HG03064 (cell line): Measurements from ENCODE around the gene ARHGEF39.
A peak's percentile ranks its signal among the peaks of the same experiment; 100 is the strongest.

ENCODE experiments used
- ATAC-seq: cut with Tn5 transposase; IDR thresholded peaks from one replicate; pipeline ENCODE4 v1.9.1; 2021; ENCODE audit warnings: low read depth; ENCODE audit not compliant: unreplicated experiment

Gene ARHGEF39, protein sequence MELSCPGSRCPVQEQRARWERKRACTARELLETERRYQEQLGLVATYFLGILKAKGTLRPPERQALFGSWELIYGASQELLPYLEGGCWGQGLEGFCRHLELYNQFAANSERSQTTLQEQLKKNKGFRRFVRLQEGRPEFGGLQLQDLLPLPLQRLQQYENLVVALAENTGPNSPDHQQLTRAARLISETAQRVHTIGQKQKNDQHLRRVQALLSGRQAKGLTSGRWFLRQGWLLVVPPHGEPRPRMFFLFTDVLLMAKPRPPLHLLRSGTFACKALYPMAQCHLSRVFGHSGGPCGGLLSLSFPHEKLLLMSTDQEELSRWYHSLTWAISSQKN

DNA sequence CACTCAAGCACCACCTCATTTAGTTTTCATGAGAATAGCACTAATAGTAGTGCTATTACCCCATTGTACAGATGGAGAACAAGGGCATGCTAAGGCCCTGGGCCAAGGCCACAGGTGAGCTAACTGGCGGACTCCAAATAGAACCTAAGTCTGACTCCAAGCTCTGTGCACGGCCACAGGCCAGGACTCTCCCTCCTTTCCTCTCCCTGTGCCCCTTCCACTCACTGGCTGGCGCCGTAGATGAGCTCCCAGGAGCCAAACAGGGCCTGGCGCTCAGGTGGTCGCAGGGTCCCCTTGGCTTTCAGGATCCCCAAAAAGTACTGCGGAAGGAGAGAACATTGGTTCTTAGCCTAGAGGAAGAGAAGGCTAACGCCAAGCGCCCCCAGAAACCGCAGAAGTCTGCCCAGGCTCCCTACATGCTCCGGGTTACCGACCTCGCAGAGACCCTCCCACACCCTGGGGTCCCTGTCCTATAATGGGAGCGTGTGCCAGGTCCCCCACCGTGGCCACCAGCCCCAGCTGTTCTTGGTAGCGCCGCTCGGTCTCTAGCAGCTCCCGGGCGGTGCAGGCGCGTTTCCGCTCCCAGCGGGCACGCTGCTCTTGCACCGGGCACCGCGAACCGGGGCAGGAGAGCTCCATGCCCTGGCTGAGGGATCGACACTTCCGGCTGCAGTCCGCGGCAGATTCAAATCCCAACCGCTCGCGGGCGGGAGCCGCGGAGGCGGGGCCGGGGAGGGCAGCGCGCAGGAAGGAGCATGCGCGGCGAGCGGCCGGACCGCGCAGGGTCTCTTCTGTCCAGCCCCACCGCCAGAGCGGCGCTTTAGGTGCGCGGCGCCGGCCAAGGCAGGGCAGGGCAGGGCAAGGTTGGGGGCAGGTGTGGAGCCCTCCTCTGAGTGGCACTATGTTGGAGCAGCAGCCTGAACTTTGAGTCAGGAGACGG, at the start of gene ARHGEF39:
Gene ARHGEF39, minus strand, starts transcription at position 665 of the 940 bp plus-strand sequence. Its CDS starts 26 bp downstream, at position 639.
- peak; percentile 45 for ATAC-seq

DNA sequence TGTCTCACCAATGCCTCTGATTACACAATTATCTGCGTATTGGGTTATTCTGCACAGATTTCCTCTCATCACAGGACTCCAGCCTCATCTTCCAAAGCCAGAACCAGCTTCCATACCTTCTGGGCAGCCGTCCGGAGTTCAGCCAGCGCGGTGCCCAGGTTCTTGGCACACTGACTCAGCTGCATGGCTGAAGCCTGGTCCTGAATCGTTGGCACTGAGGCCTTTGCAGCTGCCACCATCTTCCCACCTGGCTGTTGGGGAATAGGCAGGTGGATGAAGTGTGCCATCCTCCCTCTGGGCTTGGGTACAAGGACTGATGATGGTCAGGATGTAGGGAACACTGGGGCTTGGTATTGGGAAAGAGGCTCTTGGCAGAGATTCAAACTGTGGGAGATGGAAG, 49.1 kb upstream of the ARHGEF39 start:
- ATAC-seq, result no peak

DNA sequence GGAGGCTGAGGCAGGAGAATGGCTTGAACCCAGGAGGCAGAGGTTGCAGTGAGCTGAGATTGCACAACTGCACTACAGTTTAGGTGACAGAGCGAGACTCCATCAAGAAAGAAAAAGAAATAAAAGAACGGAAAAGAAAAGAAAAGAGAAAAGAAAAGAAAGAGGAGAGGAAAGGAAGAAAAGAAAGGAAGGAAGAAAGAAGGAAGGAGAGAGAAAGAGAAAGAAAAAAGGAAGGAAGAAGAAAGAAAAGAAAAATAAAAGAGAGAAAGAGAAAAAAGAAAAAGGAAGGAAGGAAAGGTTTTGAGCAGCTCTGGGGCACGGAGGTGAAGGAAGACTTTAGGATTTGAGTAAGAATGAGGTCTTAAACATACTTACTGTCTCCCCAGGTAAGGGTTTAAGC, 48.6 kb upstream of the ARHGEF39 start:
- no peak for ATAC-seq

DNA sequence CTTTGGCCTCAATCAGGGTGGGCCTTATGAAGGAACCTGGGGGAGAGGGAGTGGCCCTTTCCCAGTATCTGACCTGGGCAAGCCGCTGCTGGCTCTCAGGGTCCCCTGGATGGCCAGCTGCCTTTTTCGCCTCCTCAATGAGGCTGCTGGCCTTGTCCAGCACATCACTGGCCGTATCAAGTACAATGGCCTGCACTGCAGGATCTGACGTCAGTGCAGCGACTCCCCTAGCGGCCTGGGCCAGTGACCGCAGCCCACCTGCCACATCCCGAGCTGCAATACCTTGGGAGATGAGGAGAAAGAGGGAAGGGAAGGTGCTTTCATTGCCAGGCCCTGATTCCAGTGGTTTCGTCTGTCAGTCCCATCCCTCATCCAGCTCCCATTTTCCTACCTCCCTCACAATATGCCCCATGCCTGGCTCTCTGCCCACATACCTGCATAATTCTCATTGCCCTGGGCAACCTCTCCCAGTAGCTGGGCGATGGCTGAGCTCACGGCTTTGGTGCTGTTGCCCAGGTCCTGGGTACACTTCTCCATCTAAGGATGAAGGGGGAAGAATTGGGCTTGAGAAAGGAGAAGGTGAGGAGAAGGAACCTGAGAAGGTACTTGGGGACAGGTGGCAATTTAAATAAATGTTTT, 47.9 kb upstream of the ARHGEF39 start:
- no peak for ATAC-seq

DNA sequence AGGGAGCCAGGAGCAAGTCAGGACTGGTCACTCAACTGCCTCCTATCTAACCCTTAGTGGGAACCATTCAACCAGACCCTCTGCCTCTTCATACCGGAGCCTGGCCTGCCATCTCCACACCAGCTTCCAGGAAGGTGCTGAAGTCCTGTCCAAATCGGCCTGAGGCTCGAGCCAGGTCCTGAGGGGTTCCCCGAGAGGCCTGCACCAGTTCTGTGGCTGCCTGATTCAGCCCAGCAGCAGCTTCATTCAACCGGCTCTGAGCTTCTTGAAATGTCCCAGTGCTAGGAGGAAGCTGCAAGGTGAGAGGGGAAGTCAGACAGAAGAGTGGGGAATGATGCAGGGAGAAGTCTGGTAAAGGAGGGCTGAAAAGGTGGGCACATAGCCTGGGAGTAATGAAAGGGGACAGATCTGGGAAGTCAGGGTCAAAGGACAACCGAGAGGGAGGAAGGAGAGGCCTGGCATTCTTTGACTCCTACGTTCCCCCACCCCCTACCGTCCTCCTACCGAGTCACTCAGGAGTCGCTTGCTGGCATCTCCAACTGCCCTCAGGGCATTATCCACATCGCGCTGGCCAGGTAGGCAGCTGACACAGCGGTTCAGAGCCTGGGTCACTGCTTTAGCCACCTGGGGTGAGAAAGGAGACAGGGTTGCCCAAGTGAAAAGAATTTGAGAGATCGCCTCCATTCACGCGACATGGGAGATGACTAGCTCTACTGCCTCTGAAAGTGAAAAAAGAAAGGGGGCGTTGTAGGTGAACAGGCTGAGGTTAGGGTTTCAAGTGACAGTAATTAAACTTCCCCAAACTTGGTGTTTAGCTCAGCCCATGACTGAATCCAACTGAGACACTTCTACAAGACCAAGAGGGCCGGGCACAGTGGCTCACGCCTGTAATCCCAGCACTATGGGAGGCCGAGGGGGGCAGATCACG, 46.8 kb upstream of the ARHGEF39 start:
- ATAC-seq, result no peak

DNA sequence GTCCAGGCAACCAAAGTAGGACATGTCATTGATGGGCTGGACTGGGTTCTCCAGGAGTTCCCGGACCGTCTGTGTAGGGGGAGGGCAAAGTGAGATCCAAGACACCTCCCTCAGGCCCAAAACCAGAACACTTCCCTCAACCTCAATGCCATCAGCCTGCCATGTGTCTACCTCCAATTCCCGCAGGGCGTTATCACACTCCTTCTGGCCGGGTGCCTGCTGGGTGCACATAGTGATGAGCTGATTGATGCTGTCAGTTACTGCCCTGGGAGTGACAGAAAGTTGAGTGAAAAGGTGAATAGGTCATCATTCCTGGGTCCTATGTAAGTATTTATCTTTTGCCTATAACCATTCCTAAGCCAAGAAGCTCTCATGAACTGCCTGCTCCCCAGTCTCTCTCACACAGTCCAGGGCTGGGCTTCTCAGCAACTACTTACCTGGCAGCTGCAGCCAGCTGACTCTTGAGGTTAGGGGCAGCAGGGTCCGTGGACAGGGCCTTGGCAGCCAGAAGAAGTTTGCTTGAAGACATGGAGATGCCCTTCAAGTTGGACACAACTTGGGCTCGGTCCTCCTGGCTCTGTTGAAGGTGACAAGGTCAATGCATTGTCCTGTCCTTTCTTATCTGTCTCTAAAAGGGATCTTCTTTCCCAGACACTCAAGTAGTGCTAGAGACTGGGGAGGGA, 46.0 kb upstream of the ARHGEF39 start:
- ATAC-seq, result no peak

DNA sequence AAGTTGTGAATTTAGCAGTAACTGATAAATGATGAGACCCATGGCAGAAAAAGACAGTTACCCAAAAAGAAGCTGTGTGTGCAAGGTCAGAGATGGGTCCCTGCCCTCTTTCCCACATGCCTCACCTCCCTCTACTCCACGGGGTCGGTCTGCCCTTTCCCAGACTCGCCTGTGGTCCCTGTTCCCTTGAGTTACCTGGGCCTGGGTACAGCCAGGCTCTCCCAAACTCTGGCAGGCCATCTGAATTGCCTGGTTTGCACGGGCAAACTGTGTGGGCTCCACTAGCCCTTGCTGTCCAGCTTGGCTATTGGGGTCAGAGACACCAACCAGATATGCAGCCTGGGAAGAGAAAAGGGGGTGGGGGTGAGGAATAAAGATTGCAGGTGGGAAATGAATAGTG, 43.2 kb upstream of the ARHGEF39 start:
- ATAC-seq, result no peak

DNA sequence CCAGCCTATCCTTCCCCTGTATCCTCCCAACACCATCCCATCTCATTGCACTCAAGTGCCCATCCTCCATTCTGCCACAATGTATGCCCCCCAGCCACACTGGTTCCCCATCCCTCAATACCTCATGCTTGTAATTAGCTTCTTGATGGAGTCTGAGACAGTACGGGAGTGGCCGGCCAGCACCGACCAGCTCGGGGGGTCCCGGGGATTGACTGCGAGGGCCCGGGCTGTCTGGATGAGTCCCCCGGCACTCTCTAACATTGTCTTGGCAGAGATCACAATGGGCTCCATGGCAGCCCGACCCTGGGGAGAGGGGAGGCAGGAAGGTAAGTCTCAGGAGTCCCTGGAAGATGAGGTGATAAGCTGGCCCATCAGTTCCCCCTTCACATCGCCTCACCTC, 42.0 kb upstream of the ARHGEF39 start:
- no peak for ATAC-seq

DNA sequence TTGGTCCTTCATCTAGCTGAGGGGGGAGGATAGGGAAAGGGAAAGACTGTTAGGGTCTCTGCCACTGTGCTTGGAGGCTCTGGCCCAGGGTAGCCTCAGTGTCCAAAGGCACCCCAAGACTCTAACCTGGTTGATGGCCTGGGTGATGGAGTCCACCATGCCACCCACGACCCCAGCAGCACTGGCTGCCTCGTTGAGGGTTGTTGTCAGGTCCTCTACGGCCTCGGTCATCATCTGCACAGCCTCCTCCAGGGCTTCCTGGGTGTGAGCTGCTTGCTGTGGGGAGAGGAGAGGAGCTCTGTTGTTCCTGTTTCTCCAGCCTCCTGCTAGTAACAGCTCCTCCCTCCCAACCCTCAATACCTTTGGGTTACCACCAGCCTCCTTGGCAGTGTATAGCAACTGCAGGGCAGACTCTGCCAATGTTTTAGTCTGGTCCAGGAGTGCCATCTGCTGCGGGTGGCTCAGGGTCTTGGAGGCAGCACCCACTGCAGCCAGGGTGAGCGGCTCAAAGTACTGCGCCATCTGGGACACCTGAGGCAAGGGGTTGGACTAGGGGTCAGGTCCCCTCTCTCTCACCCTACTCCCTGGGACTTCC, 40.9 kb upstream of the ARHGEF39 start:
- ATAC-seq, result no peak

DNA sequence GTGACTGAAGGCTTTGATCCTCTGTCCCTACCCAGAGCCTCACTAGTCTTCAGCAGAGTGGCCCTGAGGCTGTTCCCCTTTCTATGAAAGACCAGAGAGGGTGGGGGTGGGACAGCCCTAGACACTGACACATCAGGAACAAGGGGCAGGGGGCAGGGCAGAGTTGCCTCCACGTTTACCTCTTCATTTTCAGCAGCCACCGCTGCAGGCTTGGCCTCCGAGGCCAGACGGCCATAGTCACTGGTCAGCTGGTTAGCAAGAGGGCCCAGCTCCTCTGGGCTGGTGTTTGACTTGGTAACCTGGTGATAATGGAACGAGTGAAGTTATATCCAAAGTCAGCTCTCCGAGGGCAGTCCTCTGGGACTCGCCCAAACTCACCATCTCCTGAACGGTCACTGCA, 40.4 kb upstream of the ARHGEF39 start:
- ATAC-seq, result no peak

DNA sequence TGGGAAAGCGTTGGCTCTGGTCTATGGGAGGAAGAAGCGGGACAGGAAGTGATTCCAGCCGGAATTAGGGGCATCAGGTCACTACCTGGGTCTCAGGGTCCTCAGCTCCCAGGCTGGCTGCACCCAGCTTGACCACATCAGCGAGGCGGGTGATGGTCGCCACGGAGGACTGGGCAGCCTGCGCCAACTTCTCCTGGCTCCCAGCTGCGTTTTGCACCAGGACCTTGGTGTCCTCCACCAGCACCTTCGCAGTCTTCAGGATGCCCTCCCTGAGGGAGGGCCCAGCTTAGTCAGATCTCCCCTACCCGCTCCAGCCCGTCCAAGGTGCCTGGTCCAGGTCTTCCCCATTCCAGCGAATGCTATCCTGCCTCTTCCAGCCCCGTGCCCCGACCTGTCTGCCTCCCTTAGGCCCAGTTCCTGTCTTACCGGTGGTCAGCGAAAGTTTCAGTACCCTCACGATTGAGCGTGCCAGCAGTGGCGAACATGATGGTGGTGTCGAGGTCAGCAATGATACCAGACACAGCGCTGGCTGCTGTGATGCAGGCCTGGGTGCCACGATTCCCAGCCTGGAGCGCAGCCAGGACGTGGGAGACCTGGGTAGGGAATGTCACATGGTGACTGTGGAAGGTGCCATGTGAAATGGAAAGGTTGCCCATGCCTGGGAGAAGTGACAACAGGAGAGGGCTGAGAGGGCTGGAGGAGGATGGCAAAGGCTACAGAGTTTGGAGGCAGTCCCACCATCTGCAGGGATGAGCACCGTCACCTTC, 39.1 kb upstream of the ARHGEF39 start:
- no peak for ATAC-seq

DNA sequence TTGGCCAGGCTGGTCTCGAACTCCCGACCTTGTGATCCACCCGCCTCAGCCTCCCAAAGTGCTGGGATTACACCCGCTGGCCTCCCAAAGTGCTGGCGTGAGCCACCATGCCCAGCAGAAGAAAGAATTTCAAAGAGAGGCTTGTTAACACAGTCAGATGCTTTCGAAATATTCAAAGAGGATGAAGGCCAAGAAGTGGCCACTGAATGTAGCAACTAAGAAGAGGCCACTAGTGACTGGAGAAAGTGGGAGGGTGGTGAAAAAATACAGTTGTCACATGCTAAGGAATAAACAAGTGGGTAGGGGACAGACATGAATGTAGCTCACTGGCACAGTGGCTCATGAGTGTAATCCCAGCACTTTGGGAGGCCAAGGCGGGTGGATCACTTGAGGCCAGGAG, 37.7 kb upstream of the ARHGEF39 start:
- no peak for ATAC-seq

DNA sequence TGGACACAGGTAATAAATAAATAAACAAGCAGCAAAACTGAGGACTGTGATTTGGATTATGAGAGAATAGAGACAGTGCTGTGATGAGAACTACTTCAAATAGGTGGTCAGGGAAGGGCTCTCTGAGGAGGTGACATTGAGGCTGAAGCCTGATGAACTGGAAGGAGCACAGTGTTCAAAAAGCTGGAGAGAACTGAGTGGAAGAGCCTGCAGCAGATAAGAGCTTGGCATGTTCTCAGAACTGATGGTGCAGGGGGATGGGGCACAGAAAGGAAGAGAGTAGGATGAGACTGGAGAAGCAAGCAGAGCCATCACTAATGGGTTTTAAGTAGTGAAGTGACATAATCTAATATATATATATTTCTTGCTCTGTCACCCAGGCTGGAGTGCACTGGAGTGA, 35.9 kb upstream of the ARHGEF39 start:
- no peak for ATAC-seq

DNA sequence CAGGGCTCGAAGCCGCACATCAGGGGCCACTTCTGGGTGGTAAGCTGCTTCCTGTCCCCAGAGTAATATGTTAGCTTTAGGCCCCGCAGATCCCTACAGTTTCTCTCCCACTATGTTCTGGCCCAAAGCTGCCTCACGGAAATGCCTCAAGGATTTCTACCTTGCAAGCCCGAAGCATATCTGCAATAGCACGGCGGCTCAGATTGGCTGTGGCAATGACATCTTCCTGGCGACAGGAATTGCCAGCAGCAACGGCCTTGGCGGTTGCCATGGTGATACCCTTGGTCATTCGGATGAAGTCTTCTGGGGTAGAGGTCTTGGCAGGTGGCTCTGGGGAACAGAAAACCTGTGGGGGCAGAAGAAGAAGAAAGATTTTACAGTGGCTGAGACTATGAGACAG, 35.0 kb upstream of the ARHGEF39 start:
- no peak for ATAC-seq

DNA sequence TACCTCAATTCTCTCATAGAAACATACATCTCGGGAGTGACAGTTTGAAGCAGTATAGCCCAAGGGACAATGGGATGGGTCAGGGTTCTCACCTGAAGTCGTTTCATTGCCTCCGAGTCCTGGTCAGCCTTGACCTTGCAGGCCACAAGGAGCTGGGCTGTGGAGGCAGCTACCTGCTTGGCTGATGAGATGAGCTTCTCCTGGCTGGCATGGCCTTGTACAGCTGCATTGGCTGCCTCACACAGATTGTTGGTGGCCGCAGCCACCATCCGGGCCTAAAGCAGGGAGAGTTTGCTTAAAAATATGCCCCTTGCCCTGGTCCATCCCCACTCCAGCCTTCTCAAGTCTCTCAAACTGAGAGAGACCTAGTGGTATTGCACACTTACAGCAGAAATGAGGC, 33.2 kb upstream of the ARHGEF39 start:
- no peak for ATAC-seq

DNA sequence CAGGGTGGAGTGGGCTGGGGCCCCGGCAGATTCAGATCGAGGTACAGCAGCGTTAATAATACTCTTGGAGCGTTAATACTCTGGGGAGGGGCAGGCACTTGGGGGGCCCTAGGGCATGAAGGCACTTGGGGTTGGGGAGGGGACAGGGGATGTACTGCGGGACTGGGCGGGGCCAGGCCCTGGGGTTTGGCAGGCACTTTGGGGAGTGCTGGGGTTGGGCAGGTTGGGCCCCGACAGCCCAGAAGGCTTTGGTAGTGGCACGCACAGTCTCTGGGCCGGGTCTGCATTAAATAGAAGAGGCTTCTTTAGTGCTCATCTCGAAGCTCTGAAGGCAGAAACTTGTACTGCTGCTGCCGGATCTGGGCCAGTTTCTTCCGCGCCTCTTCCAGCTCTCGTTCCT, 32.5 kb upstream of the ARHGEF39 start:
- ATAC-seq, result no peak

DNA sequence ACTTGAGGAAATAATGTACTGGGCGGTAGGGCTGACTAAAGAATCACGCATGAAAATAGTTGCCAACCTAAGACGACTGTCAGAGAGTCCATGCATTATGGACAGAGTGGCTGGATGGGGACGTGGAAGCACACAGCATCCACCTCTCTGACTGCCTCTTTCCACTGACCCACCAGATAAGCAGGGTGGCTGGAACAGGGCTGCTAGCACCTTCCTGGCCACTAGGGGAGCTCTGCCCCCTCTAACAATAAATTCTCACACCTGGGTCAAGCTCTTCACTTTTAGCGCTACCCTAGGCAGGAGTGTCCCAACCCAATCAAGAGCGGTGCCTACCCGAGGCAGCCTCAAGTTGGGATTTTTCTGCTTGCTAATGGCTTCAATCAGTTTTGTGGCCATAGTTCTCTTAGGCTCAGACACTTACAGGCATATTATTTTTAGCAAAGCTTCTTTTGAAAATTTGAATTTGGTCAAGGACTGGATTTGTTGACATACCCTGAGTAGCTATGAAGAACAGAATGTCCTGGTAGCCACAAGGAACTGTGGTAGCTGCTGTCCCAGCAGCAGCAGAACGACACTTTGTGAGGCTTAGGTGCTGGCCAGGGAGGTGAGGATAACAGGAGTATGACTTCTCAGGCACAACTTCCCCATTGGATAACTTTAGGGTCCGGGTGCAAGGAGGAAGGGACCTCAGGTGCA, 31.7 kb upstream of the ARHGEF39 start:
- ATAC-seq, result no peak

DNA sequence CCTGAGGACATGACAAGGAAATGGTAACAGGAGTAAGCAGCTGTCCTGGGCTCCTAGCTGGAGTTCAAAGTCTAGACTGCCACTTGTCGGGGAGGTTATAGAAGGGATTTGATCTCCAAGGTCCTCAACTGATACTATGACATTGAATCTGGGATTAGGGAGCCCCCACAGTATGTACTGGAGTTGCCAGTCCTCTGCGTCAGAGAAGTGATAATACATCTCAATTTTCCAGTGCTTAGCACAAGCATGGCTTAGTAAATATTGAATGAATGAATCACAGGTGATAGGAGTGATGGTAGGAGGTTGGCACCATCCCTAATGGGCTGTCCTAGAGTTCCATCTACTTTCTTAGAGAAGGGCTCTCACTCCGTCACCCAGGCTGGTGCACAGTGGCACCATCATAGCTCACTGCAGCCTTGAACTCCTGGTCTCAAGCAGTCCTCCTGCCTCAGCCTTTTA, 31.0 kb upstream of the ARHGEF39 start:
- ATAC-seq, result no peak
